Measurements from ENCODE around the gene COL6A6. TPM values are rescaled to one million over a fixed set of nuclear protein-coding genes. Genes with fewer than 3 reads are reported as not detected.

Gene COL6A6
- total and polyA plus RNA-seq, 2 donors (not counting 1 experiment from before 2014, with no cell fraction given): not detected

- Histone ChIP-seq H3K9ac (ENCODE audit: low read length) (no peak overlapping the region), H3K9me3 (ENCODE audit: control extremely low read depth in 1 of 3, control insufficient read depth in 2 of 3, insufficient read depth in 1 of 3, low read length in 2 of 3) (peaks cover 2 to 13% (median 6%) of the 10 kb centered on the region in 3 donors), H3K4me1 (ENCODE audit: control insufficient read depth in 2 of 2, insufficient read depth in 2 of 2, low read length in 2 of 2) (no peaks in the 10 kb centered on the region), H3K36me3 (replicated peaks in 1 of 2; ENCODE audit: control extremely low read depth in 1 of 2, control insufficient read depth in 1 of 2, extremely low read depth in 1 of 2, insufficient read depth in 2 of 2, low read length in 1 of 2) (no peaks in the 10 kb centered on the region), H3K4me3 (ENCODE audit: control extremely low read depth in 1 of 5, extremely low read depth in 1 of 5, insufficient read depth in 1 of 5, low read depth in 2 of 5, low read length in 4 of 5) (no peak overlapping the region), H2AFZ (ENCODE audit: insufficient read depth, low read depth, low read length, poor library complexity, severe bottlenecking) (no peak overlapping the region), H3K4me2 (replicated peaks; ENCODE audit: low read depth, low read length, poor library complexity, severe bottlenecking) (no peak overlapping the region), H4K20me1 (ENCODE audit: control insufficient read depth, insufficient read depth, low read length, poor library complexity, severe bottlenecking) (no peaks in the 10 kb centered on the region), H3K27ac (ENCODE audit: low read length in 2 of 2) (no peak overlapping the region), H3K27me3 (replicated peaks in 1 of 4; ENCODE audit: control extremely low read depth in 1 of 4, control insufficient read depth in 3 of 4, insufficient read depth in 4 of 4, low read length in 3 of 4) (no peaks in the 10 kb centered on the region), H3K79me2 (ENCODE audit: control insufficient read depth, insufficient read depth, low read length) (no peaks in the 10 kb centered on the region)
- TF ChIP-seq EZH2 (IDR thresholded peaks at IDR 0.05; ENCODE audit: borderline replicate concordance, insufficient read depth, low read depth, low read length, poor library complexity, severe bottlenecking): no peak
- TF ChIP-seq, protein P1, sequence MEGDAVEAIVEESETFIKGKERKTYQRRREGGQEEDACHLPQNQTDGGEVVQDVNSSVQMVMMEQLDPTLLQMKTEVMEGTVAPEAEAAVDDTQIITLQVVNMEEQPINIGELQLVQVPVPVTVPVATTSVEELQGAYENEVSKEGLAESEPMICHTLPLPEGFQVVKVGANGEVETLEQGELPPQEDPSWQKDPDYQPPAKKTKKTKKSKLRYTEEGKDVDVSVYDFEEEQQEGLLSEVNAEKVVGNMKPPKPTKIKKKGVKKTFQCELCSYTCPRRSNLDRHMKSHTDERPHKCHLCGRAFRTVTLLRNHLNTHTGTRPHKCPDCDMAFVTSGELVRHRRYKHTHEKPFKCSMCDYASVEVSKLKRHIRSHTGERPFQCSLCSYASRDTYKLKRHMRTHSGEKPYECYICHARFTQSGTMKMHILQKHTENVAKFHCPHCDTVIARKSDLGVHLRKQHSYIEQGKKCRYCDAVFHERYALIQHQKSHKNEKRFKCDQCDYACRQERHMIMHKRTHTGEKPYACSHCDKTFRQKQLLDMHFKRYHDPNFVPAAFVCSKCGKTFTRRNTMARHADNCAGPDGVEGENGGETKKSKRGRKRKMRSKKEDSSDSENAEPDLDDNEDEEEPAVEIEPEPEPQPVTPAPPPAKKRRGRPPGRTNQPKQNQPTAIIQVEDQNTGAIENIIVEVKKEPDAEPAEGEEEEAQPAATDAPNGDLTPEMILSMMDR (IDR thresholded peaks at IDR 0.05): no peak
- intact Hi-C loops (cut with micrococcal nuclease): no loop called here
- no peak overlapping the region for H3K4me3 Mint-ChIP-seq
- POLR2A ChIA-PET: no interaction called here
- H3K9me3 Mint-ChIP-seq (ENCODE audit: insufficient read depth): no peaks in the 10 kb centered on the region
- CTCF ChIA-PET: no interaction called here
- ATAC-seq (ENCODE audit: low read depth) (no peak), DNase-seq (no peak)
- H3K4me1 Mint-ChIP-seq: no peaks in the 10 kb centered on the region
- 100% methylated on average over 2 of the region's 3 CpGs for WGBS (ENCODE audit: insufficient coverage)
- no peak overlapping the region for H3K27ac Mint-ChIP-seq
- H3K27me3 Mint-ChIP-seq: peaks cover 7% of the 10 kb centered on the region
Observed at GRCh38 chr3:130557336-130558035, 40.5 kb downstream of the COL6A6 start.

- Histone ChIP-seq H3K4me1 (ENCODE audit: control insufficient read depth in 2 of 2, insufficient read depth in 2 of 2, low read length in 2 of 2) (no peaks in the 10 kb centered on the region), H3K9me3 (ENCODE audit: control extremely low read depth in 1 of 3, control insufficient read depth in 2 of 3, insufficient read depth in 1 of 3, low read length in 2 of 3) (peaks cover 0 to 13% (median 0%) of the 10 kb centered on the region in 3 donors), H3K79me2 (ENCODE audit: control insufficient read depth, insufficient read depth, low read length) (no peaks in the 10 kb centered on the region), H4K20me1 (ENCODE audit: control insufficient read depth, insufficient read depth, low read length, poor library complexity, severe bottlenecking) (no peaks in the 10 kb centered on the region), H3K27ac (ENCODE audit: low read length in 2 of 2) (no peak overlapping the region), H3K4me2 (replicated peaks; ENCODE audit: low read depth, low read length, poor library complexity, severe bottlenecking) (no peak overlapping the region), H2AFZ (ENCODE audit: insufficient read depth, low read depth, low read length, poor library complexity, severe bottlenecking) (no peak overlapping the region), H3K4me3 (ENCODE audit: control extremely low read depth in 1 of 5, extremely low read depth in 1 of 5, insufficient read depth in 1 of 5, low read depth in 2 of 5, low read length in 4 of 5) (no peak overlapping the region), H3K36me3 (replicated peaks in 1 of 2; ENCODE audit: control extremely low read depth in 1 of 2, control insufficient read depth in 1 of 2, extremely low read depth in 1 of 2, insufficient read depth in 2 of 2, low read length in 1 of 2) (no peaks in the 10 kb centered on the region), H3K27me3 (replicated peaks in 1 of 4; ENCODE audit: control extremely low read depth in 1 of 4, control insufficient read depth in 3 of 4, insufficient read depth in 4 of 4, low read length in 3 of 4) (no peaks in the 10 kb centered on the region), H3K9ac (ENCODE audit: low read length) (no peak overlapping the region)
- no peak for DNase-seq
- 86% methylated on average over 2 of the region's 4 CpGs for WGBS (ENCODE audit: insufficient coverage)
- no peak overlapping the region for H3K27ac Mint-ChIP-seq
- intact Hi-C loops (cut with micrococcal nuclease): no loop called here
- H3K4me3 Mint-ChIP-seq: no peak overlapping the region
- TF ChIP-seq, protein P1 (IDR thresholded peaks at IDR 0.05): no peak
- ChIA-PET CTCF (no interaction called here), POLR2A (no interaction called here)
- ATAC-seq (ENCODE audit: low read depth): no peak
- no peaks in the 10 kb centered on the region for H3K4me1 Mint-ChIP-seq
- H3K27me3 Mint-ChIP-seq: peaks cover 7% of the 10 kb centered on the region
- H3K9me3 Mint-ChIP-seq (ENCODE audit: insufficient read depth): no peaks in the 10 kb centered on the region
Observed at GRCh38 chr3:130558366-130558765, 41.4 kb downstream of the COL6A6 start.

Data from B cell (primary cell).